Brain microvascular endothelial cell (primary cell): ENCODE measurements around the gene ANO4.
"Not testable (repeated sequence)": the region's sequence is repeated elsewhere in the genome, so short reads cannot be mapped to it uniquely, and the experiment has no call there.

ENCODE experiments used
- DNase-seq: peaks from one replicate; pipeline ENCODE4 v3.0.0-alpha.2; 2020
- H3K27ac ChIP-seq: fragments of 250-450 bp; sonication (Bioruptor Pico); 2 replicates; pipeline ENCODE4 v1.5.1; 2020; ENCODE audit warnings: mild to moderate bottlenecking, moderate library complexity
- H3K27me3 ChIP-seq: fragments of 250-450 bp; sonication (Bioruptor Pico); replicated peaks from 2 replicates; pipeline ENCODE4 v1.5.1; 2020; ENCODE audit warnings: mild to moderate bottlenecking
- H3K36me3 ChIP-seq: fragments of 250-450 bp; sonication (Bioruptor Pico); replicated peaks from 2 replicates; pipeline ENCODE4 v1.5.1; 2020; ENCODE audit warnings: mild to moderate bottlenecking
- H3K4me3 ChIP-seq: 2 replicates; pipeline ENCODE4 v1.5.1; 2011; ENCODE audit warnings: low read depth, mild to moderate bottlenecking, control low read depth, low read length, moderate library complexity
- in situ Hi-C: cut with HindIII; loops from 2 replicates; pipeline ENCODE4 v1.10.0; 2017; ENCODE audit warnings: low sequenced_read_pairs, low pct_ligation_motif_present
- TF ChIP-seq, protein P1 (sequence below): IDR thresholded peaks from 2 replicates; pipeline ENCODE4 v1.5.1; 2011; ENCODE audit warnings: low read depth, mild to moderate bottlenecking, moderate library complexity, low read length, control low read depth, inconsistent platforms; ENCODE audit errors: missing control alignments

ANO4 gene

DNA sequence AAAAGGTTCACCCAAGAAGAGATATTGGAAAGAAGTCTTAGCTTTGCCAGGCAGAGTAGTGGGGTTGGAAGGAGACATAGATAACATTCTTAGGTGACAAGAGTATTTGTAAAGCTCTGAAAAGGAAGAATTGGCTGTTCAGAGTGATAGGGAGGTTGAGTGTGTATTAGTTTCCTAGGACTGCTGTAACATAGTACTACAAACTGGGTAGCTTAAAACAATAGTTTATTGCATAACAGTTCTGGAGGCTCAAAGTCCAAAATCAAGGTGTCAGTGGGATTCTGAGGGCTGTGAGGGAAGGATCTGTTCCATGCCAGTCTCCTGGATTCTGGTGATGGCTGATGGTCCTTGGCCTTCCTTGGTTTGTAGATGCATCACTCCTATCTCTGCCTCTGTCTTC lies 258.6 kb downstream of the ANO4 start:
- DNase-seq, result no peak
- Histone ChIP-seq H3K27ac (no peak overlapping the region), H3K27me3 (no peaks in the 10 kb centered on the region), H3K4me3 (no peak overlapping the region), H3K36me3 (no peaks in the 10 kb centered on the region)
- TF ChIP-seq, protein P1, sequence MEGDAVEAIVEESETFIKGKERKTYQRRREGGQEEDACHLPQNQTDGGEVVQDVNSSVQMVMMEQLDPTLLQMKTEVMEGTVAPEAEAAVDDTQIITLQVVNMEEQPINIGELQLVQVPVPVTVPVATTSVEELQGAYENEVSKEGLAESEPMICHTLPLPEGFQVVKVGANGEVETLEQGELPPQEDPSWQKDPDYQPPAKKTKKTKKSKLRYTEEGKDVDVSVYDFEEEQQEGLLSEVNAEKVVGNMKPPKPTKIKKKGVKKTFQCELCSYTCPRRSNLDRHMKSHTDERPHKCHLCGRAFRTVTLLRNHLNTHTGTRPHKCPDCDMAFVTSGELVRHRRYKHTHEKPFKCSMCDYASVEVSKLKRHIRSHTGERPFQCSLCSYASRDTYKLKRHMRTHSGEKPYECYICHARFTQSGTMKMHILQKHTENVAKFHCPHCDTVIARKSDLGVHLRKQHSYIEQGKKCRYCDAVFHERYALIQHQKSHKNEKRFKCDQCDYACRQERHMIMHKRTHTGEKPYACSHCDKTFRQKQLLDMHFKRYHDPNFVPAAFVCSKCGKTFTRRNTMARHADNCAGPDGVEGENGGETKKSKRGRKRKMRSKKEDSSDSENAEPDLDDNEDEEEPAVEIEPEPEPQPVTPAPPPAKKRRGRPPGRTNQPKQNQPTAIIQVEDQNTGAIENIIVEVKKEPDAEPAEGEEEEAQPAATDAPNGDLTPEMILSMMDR, result no peak
- in situ Hi-C loops, result no loop called here

- no peak overlapping the region for H3K27ac ChIP-seq
- no peaks in the 10 kb centered on the region for H3K27me3 ChIP-seq
- no peak overlapping the region for H3K4me3 ChIP-seq
- in situ Hi-C loops, result no loop called here
- H3K36me3 ChIP-seq, result no peaks in the 10 kb centered on the region
- TF ChIP-seq, protein P1, result no peak
- no peak for DNase-seq
These were observed 261.4 kb downstream of the ANO4 start for GRCh38 chr12:101055940-101056339.

DNA sequence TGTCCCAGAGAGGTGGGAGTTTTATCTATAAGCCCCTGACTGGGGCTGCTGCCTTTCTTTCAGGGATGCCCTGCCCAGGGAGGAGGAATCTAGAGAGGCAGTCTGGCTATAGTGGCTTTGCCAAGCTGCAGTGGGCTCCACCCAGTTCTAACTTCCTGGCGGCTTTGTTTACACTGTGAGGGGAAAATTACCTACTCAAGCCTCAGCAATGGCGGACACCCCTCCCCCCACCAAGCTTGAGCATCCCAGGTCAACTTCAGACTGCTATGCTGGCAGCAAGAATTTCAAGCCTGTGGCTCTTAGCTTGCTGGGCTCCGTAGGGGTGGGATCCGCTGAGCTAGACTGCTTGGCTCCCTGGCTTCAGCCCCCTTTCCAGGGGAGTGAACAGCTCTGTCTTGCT lies 267.9 kb downstream of the ANO4 start:
- H3K36me3 ChIP-seq, H3K4me3 ChIP-seq, H3K27ac ChIP-seq, in situ Hi-C loops, H3K27me3 ChIP-seq, DNase-seq: not testable (repeated sequence)

- H3K4me3 ChIP-seq, result no peak overlapping the region
- TF ChIP-seq, protein P1, result no peak
- no peak for DNase-seq
- no peak overlapping the region for H3K27ac ChIP-seq
- H3K36me3 ChIP-seq, result no peaks in the 10 kb centered on the region
- H3K27me3 ChIP-seq, result no peaks in the 10 kb centered on the region
- in situ Hi-C loops, result no loop called here
These were observed 270.1 kb downstream of the ANO4 start for GRCh38 chr12:101064721-101065120.

- TF ChIP-seq, protein P1, result no peak
- in situ Hi-C loops, result no loop called here
- DNase-seq, result no peak
- Histone ChIP-seq H3K36me3 (no peaks in the 10 kb centered on the region), H3K27ac (no peak overlapping the region), H3K4me3 (no peak overlapping the region), H3K27me3 (no peaks in the 10 kb centered on the region)
These were observed 271.9 kb downstream of the ANO4 start for GRCh38 chr12:101066489-101066888.

DNA sequence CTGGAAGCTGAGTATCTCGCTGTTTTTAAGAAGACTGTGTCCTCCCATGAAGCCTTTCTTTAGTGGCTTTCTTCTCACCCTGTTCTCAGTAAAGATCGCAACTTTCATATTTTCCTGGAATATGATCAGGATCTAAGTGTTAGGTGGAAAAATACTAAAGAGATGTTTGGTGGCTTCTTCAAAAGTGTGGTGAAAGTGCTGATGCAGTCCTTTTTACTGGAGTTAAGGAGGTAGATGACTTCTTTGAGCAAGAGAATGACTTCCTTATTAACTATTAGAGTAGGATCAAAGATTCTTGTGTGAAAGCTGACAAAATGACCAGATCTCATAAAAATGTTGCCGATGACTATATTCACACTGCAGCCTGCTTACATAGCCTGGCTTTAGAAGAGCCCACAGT lies 273.8 kb downstream of the ANO4 start:
- TF ChIP-seq, protein P1, result no peak
- Histone ChIP-seq H3K27ac (no peak overlapping the region), H3K27me3 (no peaks in the 10 kb centered on the region), H3K36me3 (no peaks in the 10 kb centered on the region), H3K4me3 (no peak overlapping the region)
- in situ Hi-C loops, result no loop called here
- DNase-seq, result no peak
